Measurements from ENCODE around the gene LSM4.

GRCh38 chr19:18366021-18366435, 43.2 kb upstream of the LSM4 start:
- TF ChIP-seq POLR2A (IDR thresholded peaks at IDR 0.05; ENCODE audit: low read depth, low read length): no peak
- no peak for TF ChIP-seq POLR2AphosphoS5 (IDR thresholded peaks at IDR 0.05; ENCODE audit: low read depth, low read length)
- TF ChIP-seq TAF1 (IDR thresholded peaks at IDR 0.05; ENCODE audit: borderline replicate concordance, low read depth, low read length): no peak

Data from GM12892 (cell line).